GM19372 (cell line): ENCODE data around the gene GZMB.
A peak's percentile ranks its signal among the peaks of the same experiment; 100 is the strongest.
"Not testable (repeated sequence)": the region's sequence is repeated elsewhere in the genome, so short reads cannot be mapped to it uniquely, and the experiment has no call there.

ENCODE experiments used
- ATAC-seq: cut with Tn5 transposase; IDR thresholded peaks from one replicate; pipeline ENCODE4 v1.9.1; 2021; ENCODE audit warnings: mild to moderate bottlenecking, low read depth, moderate library complexity; ENCODE audit not compliant: unreplicated experiment

The GZMB gene, protein sequence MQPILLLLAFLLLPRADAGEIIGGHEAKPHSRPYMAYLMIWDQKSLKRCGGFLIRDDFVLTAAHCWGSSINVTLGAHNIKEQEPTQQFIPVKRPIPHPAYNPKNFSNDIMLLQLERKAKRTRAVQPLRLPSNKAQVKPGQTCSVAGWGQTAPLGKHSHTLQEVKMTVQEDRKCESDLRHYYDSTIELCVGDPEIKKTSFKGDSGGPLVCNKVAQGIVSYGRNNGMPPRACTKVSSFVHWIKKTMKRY

DNA sequence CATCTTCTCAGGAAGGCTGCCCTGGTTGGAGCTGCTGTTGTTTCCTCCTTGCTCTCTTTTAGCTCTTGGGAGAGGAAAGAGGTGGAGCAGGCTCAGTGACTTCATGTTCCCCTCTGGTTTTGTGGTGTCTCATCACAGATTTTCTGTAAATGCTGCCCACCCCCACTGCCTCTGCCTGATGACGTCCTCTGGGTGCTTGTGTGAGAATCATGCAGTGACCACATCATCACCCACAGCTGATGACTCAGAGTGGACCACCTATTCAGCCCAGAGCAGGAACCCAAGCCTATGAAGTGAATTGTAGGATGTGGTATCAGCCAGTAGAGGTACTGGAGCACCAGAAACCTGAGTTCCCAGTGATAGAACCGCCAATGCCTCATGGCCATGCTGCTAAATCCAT is at the start of gene GZMB:
Gene GZMB, minus strand, starts transcription at position 33 of the 400 bp plus-strand sequence. Its CDS starts 30 bp downstream, at position 3.
- ATAC-seq = no peak

DNA sequence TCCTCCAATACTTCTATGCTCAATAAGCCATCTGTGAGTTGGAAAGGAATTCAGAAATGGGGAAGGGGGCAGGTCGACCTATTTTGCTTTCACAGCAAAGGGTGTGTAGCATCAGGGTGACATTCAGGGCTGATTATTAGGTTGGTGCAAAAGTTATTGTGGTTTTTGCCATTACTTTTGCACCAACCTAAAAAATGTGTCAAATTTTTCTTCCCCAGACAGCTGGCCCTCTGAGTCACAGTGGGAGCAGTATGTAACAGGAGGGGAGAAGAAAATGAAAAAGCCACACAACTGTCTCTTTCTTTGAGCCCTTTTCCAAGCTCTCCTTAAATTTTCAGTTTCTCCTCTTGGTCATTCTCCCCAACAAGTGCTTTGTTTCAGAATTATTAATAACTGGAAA is 47.1 kb upstream of the GZMB start:
- no peak for ATAC-seq

DNA sequence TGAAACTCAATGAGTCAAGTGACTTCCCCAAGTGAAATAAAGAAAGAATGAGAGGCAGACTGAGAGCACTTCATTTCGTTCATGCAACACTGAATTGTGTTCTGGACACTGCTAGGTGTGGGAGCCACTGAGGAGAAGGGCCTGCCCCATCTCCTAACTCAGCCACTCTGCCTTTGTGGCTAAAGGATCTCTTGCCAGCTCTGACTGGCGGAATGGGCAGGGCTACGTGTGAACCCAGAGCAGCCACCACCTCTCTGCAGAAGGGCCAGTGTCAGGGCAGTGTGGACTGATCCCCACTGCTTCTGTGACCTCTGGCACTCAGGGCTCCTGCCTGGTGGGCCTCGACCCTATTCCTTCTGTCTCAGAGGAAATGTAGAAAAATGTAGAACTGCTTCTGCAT is 46.5 kb upstream of the GZMB start:
- no peak for ATAC-seq

DNA sequence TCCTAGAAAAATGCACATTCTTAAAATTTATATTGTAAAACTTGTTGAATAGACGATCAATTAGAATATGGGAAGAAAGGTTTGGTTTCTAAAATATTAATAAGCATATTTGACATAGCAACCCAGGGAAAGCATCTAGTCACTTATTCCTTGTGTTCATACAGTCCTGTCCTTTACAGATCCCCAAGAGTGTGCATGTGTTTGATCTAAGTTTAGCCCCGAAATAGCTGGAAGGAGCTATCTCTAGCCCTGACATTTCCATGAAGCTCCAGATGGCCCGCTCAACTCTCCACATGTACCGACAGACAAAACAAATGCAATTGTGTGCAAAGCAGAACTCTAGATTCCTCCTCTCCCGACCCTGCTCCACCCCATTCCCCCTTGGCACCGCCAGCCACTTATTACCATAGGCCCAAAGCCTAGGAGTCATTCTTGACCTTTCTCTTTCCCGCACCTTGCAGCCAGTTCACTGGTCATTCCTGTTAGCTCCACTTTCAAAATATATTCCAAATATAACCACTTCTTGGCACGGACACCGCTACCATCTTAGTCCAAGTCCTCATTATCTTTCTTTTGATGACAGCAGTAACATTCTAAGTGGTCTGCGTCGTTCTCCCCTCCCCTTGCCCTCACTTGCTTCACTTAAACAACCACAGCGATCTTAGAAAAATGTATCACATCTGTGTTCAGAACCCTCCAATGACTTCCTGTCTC is 45.4 kb upstream of the GZMB start:
- ATAC-seq = no peak

DNA sequence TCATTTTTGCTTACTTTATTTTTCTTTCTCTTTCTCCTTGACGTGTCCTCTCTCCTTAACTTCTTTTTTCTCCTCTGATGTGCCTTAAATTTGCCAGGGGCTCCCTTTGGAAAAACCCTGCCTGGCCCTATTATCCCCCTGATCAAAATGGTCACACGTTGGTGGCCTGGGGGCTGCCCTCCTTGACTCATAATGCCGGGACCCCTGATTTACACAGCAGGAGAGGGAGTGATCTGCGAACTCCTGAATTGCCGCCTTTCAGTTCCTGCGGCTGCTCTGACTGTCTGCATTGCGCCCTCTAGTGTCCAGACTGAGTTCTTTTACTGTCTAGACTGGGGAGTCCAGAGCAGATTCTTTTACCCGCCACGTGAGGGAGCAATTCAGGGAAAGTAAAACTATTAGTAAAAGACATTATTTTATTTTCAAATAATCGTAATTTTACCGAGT is 44.8 kb upstream of the GZMB start:
- peak; percentile 78 for ATAC-seq

DNA sequence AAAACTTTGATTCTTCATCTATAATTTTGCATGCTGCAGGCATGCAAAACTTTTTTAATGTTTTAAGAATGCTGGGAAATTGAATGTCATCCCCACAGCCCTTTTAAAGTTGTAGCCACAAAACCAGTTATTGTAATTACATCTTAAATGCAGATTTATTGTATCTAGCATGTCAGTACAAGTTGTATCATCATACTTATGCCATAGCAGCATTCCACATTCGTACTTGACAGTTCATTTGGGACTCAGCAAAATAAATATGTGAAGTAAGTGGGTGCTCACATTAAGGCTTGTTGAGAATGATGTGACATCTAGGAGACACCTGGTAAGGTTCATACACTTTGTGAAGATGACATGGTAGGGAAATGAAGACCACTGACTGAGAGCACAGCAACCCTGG is 44.0 kb upstream of the GZMB start:
- ATAC-seq = no peak

DNA sequence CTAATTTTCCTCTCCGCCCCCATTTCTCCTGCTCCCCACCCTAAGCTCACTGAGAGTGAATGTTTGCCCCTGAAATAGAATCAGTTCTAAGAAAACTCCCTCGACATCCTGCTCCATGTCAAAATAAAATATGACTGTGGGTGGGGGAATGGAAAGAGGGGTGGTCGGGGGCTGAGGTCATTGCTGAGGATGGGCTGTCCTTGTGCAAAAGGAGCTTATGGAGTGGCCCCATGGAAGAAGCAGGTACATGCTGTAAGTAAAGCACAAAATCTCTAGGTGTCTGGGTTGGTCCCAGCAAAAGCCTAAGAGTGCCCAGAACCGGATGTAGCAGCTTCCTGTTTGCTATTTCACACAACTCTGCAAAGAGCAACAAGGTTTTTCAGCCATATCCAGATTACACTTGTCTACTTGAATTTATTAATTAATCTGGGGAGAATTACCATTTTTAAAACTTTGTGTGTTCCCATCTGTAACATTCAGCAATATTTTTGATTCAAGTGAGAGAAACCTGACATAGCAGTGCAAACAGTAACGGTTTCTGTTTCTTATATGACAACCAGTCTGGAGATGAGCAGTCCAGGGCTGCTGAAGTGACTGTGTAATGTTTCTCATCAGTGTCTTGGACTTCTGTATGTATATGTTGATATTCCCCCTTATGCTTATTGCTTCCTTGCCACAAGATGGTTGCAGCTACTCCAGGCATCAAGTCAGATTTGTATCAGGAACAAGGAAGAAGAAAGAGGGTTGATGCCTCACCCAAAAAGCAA is 40.4 kb upstream of the GZMB start:
- peak; percentile 52 for ATAC-seq

DNA sequence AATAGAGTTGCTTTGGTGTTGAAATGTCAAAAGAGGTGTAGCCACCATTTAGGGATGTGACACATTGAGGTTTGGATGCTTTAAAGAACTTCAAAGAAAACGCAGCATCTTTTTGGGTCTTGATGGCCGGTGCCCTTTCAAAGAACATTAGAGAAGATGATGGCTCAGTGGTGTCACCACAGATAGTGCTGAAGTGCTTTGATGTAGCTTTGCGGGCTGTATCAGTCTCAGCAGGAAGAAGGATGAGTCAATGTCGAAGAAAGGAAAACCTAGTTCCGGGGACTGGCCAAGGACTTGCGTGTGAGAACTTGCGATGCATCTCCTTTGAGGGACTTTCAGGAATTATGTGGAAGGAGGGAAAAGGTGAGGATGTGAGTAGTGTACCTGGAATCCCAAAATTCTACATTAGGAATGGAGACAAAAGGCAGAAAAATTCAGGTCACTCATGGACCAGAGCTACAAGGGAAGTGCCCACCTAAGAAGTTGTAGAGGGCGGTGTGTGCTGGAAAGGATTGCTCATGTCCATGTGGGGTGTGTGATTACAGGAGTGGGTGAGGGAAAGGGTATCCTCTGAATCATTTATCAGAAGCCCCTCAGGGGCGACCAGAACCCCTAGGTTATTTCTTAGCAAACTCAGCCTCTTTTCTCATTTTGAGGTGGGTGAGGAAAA is 39.7 kb upstream of the GZMB start:
- peak; percentile 45 for ATAC-seq

DNA sequence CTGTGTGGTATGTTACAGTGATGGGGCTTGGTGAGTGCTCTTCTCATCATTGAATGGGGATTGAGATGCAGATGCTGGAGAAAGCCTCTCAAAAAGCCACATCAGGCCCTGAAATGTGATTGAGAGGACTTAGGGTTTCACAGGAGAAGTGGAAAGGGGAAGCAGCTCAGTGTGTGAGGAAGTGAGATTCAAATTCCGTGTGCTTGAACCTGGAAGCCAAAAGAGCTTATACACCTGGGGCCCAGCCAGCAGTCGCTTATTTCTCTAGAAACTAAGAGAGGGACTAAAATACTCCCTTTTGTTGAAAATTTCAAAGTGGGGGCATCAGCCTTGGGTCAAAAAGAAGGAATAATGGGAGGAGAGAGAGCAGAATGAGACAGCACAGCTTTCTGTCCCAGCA is 39.1 kb upstream of the GZMB start:
- ATAC-seq = peak; percentile 50

DNA sequence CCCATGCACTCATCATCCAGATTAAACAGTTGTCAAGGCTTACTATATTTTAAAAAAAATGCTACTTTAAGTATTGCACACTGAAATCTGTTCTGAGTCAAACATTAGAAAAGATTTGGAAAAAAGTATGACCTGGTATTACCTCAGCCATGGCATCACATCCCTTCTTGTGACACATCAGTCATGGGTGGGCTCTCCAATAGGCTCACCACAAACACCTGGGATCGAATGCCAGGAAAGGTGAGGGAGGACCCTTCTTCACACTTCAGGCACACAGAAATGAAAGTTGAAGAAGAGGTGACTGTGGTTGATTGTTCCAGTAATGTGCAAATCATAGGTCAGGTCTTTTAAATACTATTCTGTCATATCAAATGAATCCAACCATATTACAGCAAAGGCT is 36.6 kb upstream of the GZMB start:
- no peak for ATAC-seq

DNA sequence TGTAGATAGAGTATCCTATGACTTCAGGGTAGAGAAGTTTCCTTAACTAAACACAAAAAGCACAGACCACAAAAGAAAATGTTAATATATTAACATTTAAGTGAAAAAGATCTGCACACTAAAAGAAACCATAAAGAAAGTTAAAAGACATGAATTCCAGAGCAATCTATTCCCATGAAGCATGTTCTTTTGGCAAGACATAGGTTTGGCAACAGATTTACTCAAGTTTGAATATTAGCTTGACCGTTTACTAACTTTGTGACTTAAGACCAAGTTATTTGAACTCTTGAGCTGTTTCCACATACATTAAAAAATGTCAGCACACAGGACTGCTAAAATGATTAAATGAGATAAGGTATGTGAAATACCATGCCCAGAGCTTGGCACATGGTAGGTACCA is 35.7 kb upstream of the GZMB start:
- no peak for ATAC-seq

DNA sequence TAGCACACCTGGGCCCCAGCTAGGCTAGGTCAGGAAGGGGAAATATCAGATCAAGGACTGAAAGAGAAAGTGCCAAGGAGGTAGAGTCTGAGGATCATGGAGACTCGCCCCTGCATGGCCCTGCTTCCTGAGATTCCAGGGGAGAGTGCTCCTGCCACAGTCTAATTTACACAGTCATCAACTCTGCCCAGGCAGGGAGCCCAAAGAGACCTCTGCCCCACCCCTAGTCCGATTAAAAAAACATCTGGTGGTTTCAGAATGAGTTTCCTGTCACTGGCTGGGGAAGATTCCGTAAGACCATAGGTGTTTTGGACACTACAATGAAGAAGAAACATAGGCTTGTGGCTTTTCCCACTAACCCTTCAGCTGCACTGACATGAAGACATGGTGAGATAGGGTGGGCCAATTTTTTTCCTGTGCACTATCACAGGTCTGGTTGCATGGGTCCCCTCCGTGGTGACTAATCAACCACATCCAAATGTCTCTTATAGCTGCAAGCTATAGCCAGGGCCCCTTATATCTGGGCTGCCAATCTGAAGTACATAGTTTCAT is 31.5 kb upstream of the GZMB start:
- ATAC-seq = peak; percentile 89

DNA sequence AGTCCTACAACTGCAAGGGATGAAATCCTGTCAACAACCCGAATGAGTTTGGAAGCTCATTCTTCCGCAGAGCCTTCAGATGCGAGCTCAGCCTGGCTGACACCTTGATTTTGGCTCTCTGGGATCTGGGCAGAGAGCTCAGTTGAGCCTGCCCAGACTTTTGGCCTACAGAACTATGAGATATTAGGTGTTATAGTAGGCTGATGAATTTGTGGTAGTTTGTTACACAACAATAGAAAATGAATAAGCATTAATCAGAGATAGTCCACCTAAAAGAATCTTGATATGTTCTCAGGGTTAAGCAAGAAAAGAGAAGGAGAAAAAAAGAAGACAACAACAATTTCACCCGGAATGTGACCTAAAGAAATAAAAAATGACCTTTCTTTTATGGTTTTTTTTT is 30.4 kb upstream of the GZMB start:
- ATAC-seq = no peak

DNA sequence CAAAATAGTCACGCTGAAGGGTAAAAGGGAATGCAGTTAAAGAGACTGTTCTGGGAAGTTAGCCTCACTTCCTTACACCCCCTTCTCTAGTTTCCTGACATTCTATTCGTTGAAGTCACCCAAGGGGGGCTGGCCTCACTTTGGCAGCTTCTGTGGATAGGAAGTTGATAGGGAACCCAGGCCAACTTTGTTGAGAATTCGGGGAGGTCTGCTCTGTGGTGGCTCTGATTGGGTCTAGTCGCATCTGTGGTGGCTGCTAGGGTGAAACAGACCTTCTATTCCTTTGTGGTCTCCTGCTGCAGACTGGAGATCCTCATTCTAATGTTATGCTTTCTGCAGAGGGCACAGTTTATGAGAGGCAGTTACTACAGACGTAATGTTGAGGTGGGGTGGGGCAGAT is 28.8 kb upstream of the GZMB start:
- no peak for ATAC-seq

DNA sequence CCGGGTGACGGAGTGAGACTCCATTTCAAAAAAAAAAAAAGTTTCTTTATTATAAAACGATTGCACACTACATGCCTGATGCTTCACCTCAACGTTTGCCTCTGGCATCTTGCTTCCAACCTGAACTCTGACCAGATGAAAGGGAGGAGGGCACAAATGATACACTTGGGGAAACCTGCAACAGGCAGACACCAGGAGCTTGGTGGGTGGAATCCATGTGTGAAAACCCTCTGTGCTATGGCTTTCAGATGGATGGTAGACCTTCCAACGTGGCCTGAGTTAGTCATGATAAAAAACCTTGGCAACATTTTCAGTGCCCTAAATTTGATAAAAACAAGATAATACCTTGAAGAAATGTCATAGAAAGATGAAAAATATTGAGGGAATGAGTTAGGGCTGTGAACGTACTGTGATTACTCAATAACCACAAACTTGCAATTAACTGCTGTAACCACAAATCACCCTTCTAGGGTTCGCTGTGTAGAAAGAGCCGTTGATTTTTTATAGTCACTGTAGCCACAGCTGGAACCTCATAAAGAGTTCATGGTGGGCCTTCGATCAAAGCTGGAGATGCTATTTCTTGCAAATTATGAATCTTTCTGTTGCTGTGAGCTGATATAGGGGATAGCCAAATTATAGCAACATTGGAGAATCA is 26.1 kb upstream of the GZMB start:
- ATAC-seq = no peak

DNA sequence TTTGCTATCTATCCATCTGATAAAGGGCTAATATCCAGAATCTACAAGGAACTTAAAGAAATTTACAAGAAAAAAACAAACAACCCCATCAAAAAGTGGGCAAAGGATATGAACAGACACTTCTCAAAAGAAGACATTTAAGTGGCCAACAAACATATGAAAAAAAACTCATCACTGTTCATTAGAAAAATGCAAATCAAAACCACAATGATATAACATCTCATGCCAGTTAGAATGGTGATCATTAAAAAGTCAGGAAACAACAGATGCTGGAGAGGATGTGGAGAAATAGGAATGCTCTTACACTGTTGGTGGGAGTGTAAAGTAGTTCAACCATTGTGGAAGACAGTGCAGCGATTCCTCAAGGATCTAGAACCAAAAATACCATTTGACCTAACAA is 14.4 kb upstream of the GZMB start:
- not testable (repeated sequence) for ATAC-seq

DNA sequence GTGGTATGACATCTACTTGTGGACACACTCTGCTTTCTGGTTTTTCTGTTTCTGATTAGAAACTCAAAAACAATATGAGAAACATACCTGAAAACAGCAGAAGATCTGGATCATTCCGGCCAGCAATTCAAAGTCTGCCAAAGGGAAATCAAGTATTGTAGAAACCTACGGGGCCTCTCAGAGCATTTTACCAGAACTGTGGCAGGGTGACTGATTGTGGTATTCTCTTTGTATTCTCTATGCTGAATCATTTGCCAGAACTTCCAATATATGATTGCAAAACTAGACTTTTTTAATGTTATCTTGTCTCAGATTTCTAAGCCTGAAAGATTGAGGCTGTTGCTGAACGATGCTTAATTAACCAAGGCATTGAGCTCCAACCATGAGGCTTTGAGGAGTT is 5.9 kb upstream of the GZMB start:
- no peak for ATAC-seq

DNA sequence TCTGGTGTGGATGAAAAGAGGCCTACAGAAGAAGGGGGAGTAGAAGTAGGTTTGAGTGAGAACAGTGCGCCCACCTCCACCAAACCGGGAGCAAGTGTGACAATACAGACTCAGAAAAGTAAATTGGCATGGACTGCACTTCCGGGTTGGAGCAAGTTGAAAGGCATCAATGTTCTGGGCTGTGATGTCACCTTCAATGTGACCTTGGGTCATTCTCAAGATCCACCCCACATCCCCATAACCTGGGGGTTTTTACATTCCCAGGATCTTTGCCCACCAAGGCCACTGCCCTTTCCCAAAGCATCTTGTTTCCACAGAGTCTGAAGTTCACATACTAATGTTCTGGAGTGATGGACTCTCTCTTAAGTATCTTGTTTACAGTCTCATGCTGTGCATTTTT is 5.3 kb upstream of the GZMB start:
- ATAC-seq = no peak

DNA sequence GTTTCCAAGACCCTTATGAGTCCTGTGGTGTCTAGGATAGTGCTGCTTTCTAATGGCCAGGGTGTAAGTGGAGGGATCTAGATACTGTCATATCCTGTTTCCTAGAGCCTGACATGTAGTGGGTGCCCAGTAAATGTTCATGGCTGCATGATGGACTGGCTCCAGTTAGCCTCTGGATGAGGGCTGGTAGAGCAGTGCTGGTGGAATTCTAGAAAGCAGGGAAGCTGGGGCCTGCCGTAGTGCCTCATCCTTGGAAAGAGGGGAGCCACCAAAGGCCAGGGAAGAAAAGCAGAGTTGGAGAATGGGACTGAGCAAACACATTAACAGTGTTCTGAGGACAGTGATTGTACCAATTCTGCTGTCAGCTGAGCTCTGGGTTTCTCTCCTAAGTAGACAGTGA is 637 bp downstream of the GZMB start:
- ATAC-seq = no peak

DNA sequence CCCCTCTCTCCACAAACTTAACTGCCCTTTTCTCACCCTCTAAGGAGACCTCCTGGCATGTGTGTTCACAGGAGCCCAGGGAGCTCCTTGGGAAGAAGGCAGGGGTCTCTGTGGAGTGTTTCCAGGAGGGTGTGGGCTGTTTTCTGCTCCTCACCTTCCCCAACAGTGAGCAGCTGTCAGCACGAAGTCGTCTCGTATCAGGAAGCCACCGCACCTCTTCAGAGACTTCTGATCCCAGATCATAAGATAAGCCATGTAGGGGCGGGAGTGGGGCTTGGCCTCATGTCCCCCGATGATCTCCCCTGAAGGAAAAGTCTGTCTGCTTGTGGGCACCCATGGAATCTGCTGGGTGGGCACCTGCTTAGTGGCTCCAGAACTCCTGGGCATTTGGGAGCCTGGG is 1.2 kb downstream of the GZMB start:
- no peak for ATAC-seq
